Measurements from ENCODE around the gene BCL2L11. TPM values are rescaled to one million over a fixed set of nuclear protein-coding genes. Genes with fewer than 3 reads are reported as not detected.

The BCL2L11 gene
- total and polyA plus RNA-seq, 9 of the 15 experiments (the other 6 are each of a cell fraction or from before 2014, with no cell fraction given), result 2.2 to 18.8 (median 5.0) TPM

- TF ChIP-seq MXI1 (IDR thresholded peaks at IDR 0.05; ENCODE audit: low read depth, low read length), result peak; percentile 47; the same call in 1 of the 2 replicates
- TF ChIP-seq PCBP2 (IDR thresholded peaks at IDR 0.05; ENCODE audit: low read depth, low read length, poor library complexity, severe bottlenecking), result no peak
- TF ChIP-seq FOXK2 (conservative IDR thresholded peaks at IDR 0.05 in 1 of 2, IDR thresholded peaks at IDR 0.05 in 1 of 2; ENCODE audit: low read depth in 2 of 2), result peak; percentile 55 to 66; a peak in 3 of 4 replicates
- no peak for TF ChIP-seq XRCC3 (IDR thresholded peaks at IDR 0.05)
- no peak for TF ChIP-seq PRMT5 (CRISPR knock-in tag; IDR thresholded peaks at IDR 0.05)
- 0 out of 4 replicates have a peak, but pooled peaks of 1 of the 2 experiments have one; percentile 23 for TF ChIP-seq KDM4B (IDR thresholded peaks at IDR 0.05; ENCODE audit: borderline replicate concordance in 2 of 2, low read depth in 1 of 2)
- TF ChIP-seq SRSF7 (optimal IDR thresholded peaks at IDR 0.05; ENCODE audit: low read depth, low read length), result no peak
- no peak for TF ChIP-seq KDM1A (IDR thresholded peaks at IDR 0.05)
- TF ChIP-seq ZNF24 (IDR thresholded peaks at IDR 0.05), result no peak
- TF ChIP-seq CREBBP (IDR thresholded peaks at IDR 0.05; ENCODE audit: low read depth, low read length), result no peak
- TF ChIP-seq ZNF134 (CRISPR knock-in tag; conservative IDR thresholded peaks at IDR 0.05), result no peak
- TF ChIP-seq NR3C1 (CRISPR knock-in tag; IDR thresholded peaks at IDR 0.05), result no peak
- TF ChIP-seq ZBTB34 (CRISPR knock-in tag; IDR thresholded peaks at IDR 0.05), result no peak
- no peak for TF ChIP-seq BMI1 (IDR thresholded peaks at IDR 0.05; ENCODE audit: low read length)
- TF ChIP-seq MIER1 (IDR thresholded peaks at IDR 0.05; ENCODE audit: low read depth), result no peak
- no peak for TF ChIP-seq POLR2AphosphoS2 (IDR thresholded peaks at IDR 0.05; ENCODE audit: low read length)
- peak; percentile 77 for TF ChIP-seq POLR2A (conservative IDR thresholded peaks at IDR 0.05)
- TF ChIP-seq ZNF79 (CRISPR knock-in tag; IDR thresholded peaks at IDR 0.05; ENCODE audit: low read depth), result no peak
- 0 out of 2 replicates have a peak, but pooled peaks have one; percentile 14 for TF ChIP-seq FOSL1 (tag; conservative IDR thresholded peaks at IDR 0.05)
- no peak for TF ChIP-seq SIRT6 (IDR thresholded peaks at IDR 0.05; ENCODE audit: low read depth, low read length)
- peak; percentile 70 for TF ChIP-seq PHF20 (IDR thresholded peaks at IDR 0.05; ENCODE audit: partially characterized antibody)
- TF ChIP-seq FIP1L1 (IDR thresholded peaks at IDR 0.05; ENCODE audit: low read depth, low read length, poor library complexity, severe bottlenecking), result peak; percentile 43
- no peak for TF ChIP-seq TRIM24 (IDR thresholded peaks at IDR 0.05)
- TF ChIP-seq CHD4 (IDR thresholded peaks at IDR 0.05; ENCODE audit: insufficient read depth, insufficient replicate concordance, low read depth, low read length, poor library complexity, severe bottlenecking), result no peak
- TF ChIP-seq XRCC4 (IDR thresholded peaks at IDR 0.05; ENCODE audit: extremely low read depth, insufficient read depth, insufficient read length), result no peak
- no peak for TF ChIP-seq FOXK1 (CRISPR knock-in tag; IDR thresholded peaks at IDR 0.05; ENCODE audit: borderline replicate concordance)
- no peak for TF ChIP-seq NR4A1 (CRISPR knock-in tag; IDR thresholded peaks at IDR 0.05)
- no peak for TF ChIP-seq NR4A1 (tag; IDR thresholded peaks at IDR 0.05)
- TF ChIP-seq ZNF644 (tag; IDR thresholded peaks at IDR 0.05; ENCODE audit: low read depth), result no peak
Measured at GRCh38 chr2:111120253-111121027, at the start of gene BCL2L11 (continued).
